SK-N-SH treated with all-trans-retinoic acid at 6 μM for 48 hours (cell line): ENCODE results near the gene SUSD4.

ENCODE experiments used
- CREB5 ChIP-seq: fragments of 250-450 bp; sonication (Bioruptor Pico); IDR thresholded peaks from 2 replicates; pipeline ENCODE4 v1.5.1; 2020; ENCODE audit warnings: low read depth, mild to moderate bottlenecking, moderate library complexity
- GLIS3 ChIP-seq: fragments of 250-450 bp; sonication (Bioruptor Pico); IDR thresholded peaks from 2 replicates; pipeline ENCODE4 v1.5.0; 2020; ENCODE audit warnings: mild to moderate bottlenecking, moderate library complexity
- PATZ1 ChIP-seq: fragments of 250-450 bp; sonication (Bioruptor Pico); IDR thresholded peaks from 2 replicates; pipeline ENCODE4 v1.8.0; 2020; ENCODE audit warnings: mild to moderate bottlenecking, moderate library complexity, borderline replicate concordance
- TCF4 ChIP-seq: fragments of 250-450 bp; sonication (Bioruptor Pico); IDR thresholded peaks from 2 replicates; pipeline ENCODE4 v1.8.0; 2021; ENCODE audit warnings: mild to moderate bottlenecking, moderate library complexity, borderline replicate concordance
- TOX ChIP-seq: fragments of 250-450 bp; sonication (Bioruptor Pico); IDR thresholded peaks from 2 replicates; pipeline ENCODE4 v1.8.0; 2021; ENCODE audit warnings: mild to moderate bottlenecking, moderate library complexity, borderline replicate concordance

- TF ChIP-seq TOX (CRISPR knock-in tag) (no peak), GLIS3 (CRISPR knock-in tag) (no peak), TCF4 (CRISPR knock-in tag) (no peak), PATZ1 (no peak), CREB5 (CRISPR knock-in tag) (no peak)
These were observed 93.8 kb downstream of the SUSD4 start for GRCh38 chr1:223270155-223270554.
